Lower leg skin (tissue), 4 donors: ENCODE measurements around the gene POLR1D. TPM values are rescaled to one million over a fixed set of nuclear protein-coding genes. Genes with fewer than 3 reads are reported as not detected.

ENCODE experiments used
- DNase-seq, 2 donors: peaks; one replicate each; pipeline ENCODE4 v3.0.0-alpha.2; 2019; ENCODE audit warnings: low spot score in 2 of 2
- H3K4me3 ChIP-seq: fragments of 200-600 bp; sonication (generic); 2 replicates; pipeline ENCODE4 v1.5.1; 2017; ENCODE audit warnings: mild to moderate bottlenecking, low read depth; ENCODE audit not compliant: poor library complexity, severe bottlenecking
- CTCF ChIP-seq, 3 donors: fragments of 450-650 bp; IDR thresholded peaks; one replicate each; pipeline ENCODE4 v1.5.1; 2016; ENCODE audit warnings: antibody characterized with exemption in 3 of 3, mild to moderate bottlenecking in 3 of 3, moderate library complexity in 2 of 3
- POLR2A ChIP-seq, 2 donors: fragments of 450-650 bp; IDR thresholded peaks; one replicate each; pipeline ENCODE4 v1.6.1; 2016 to 2017; ENCODE audit warnings: antibody characterized with exemption in 2 of 2, mild to moderate bottlenecking in 1 of 2, moderate library complexity in 1 of 2
- WGBS, 2 donors: methylation state at CpG; one replicate each; pipeline ENCODE4 v1.1.5; 2018; 5-methylcytosine and 5-hydroxymethylcytosine counted together
- intact Hi-C: fragments of 100-400 bp; cut with DNase I; formaldehyde crosslinking; loops from one replicate; pipeline ENCODE4 v1.15.0; 2023; ENCODE audit warnings: low total_unique reads
- total RNA-seq, 4 donors: library from RNA; depleted of rRNA; stranded (reverse); fragments of >200 nt; gene quantifications; one replicate each; pipeline ENCODE4 v1.1.0, GENCODE V29; 2016

POLR1D gene
- total RNA-seq, 4 donors from 2014 or later, result 130 to 280 (median 214) TPM

GRCh38 chr13:27601803-27602202, 19.9 kb upstream of the POLR1D start:
- TF ChIP-seq CTCF (IDR thresholded peaks at IDR 0.05) (no peak), POLR2A (IDR thresholded peaks at IDR 0.05) (no peak)
- intact Hi-C loops, result no loop called here
- no peak overlapping the region for H3K4me3 ChIP-seq
- WGBS, 2 donors, result 95 to 96% methylated on average over 2 of the region's 2 CpGs
- no peak for DNase-seq

GRCh38 chr13:27605099-27605498, 16.6 kb upstream of the POLR1D start:
- H3K4me3 ChIP-seq, result no peak overlapping the region
- intact Hi-C loops, result no loop called here
- no peak for DNase-seq
- WGBS, 2 donors, result 94 to 96% methylated on average over 3 of the region's 3 CpGs
- no peak for TF ChIP-seq POLR2A (IDR thresholded peaks at IDR 0.05)
- no peak for TF ChIP-seq CTCF (IDR thresholded peaks at IDR 0.05)

GRCh38 chr13:27605610-27606200, 16.0 kb upstream of the POLR1D start:
- no peak for TF ChIP-seq POLR2A (IDR thresholded peaks at IDR 0.05)
- TF ChIP-seq CTCF (IDR thresholded peaks at IDR 0.05), result no peak
- WGBS, 2 donors, result 73 to 77% methylated on average over 2 of the region's 2 CpGs

GRCh38 chr13:27607125-27607524, 14.6 kb upstream of the POLR1D start:
- DNase-seq, result no peak

More at GRCh38 chr13:27605610-27606200, 16.0 kb upstream of the POLR1D start:
- DNase-seq, result no peak
- intact Hi-C loops, result no loop called here
- H3K4me3 ChIP-seq, result no peak overlapping the region

GRCh38 chr13:27613628-27614027, 8.1 kb upstream of the POLR1D start:
- intact Hi-C loops, result no loop called here
- no peak for DNase-seq
- no peak overlapping the region for H3K4me3 ChIP-seq
- 81 to 90% methylated on average over 7 of the region's 7 CpGs for WGBS, 2 donors
- no peak for TF ChIP-seq POLR2A (IDR thresholded peaks at IDR 0.05)

More at GRCh38 chr13:27607125-27607524, 14.6 kb upstream of the POLR1D start:
- TF ChIP-seq POLR2A (IDR thresholded peaks at IDR 0.05), result no peak
- no peak for TF ChIP-seq CTCF (IDR thresholded peaks at IDR 0.05)
- intact Hi-C loops, result no loop called here
- H3K4me3 ChIP-seq, result no peak overlapping the region
- 38% methylated on average over 4 of the region's 4 CpGs for WGBS, 2 donors

- no peak for TF ChIP-seq CTCF (IDR thresholded peaks at IDR 0.05)
- TF ChIP-seq POLR2A (IDR thresholded peaks at IDR 0.05), result no peak
- H3K4me3 ChIP-seq, result no peak overlapping the region
- intact Hi-C loops, result no loop called here
- DNase-seq, result no peak
- 50 to 63% methylated on average over 3 of the region's 3 CpGs for WGBS, 2 donors
Observed at GRCh38 chr13:27617881-27618321, 3.8 kb upstream of the POLR1D start.
